Forelimb muscle (tissue), 1 donor: ENCODE measurements around the gene DCLK3. TPM values are rescaled to one million over a fixed set of nuclear protein-coding genes. Genes with fewer than 3 reads are reported as not detected.

Experiments
- DNase-seq: peaks from one replicate; pipeline ENCODE4 v3.0.0-alpha.2; 2013; ENCODE audit warnings: low read depth
- polyA plus RNA-seq: library from polyadenylated mRNA; unstranded; fragments of 120-200 nt; gene quantifications from one replicate; pipeline ENCODE4 v1.2.1, GENCODE V29; 2013; ENCODE audit not compliant: insufficient read length

The DCLK3 gene
- polyA plus RNA-seq, result 2.0 TPM

- DNase-seq, result no peak
These were observed at the start of gene DCLK3 for GRCh38 chr3:36763850-36764703. DCLK3 (minus strand) TSS chr3:36764553; CDS start chr3:36764263, 290 bp downstream.

- no peak for DNase-seq
These were observed 49.0 kb upstream of the DCLK3 start for GRCh38 chr3:36813305-36813704.

GRCh38 chr3:36812240-36812639, 47.9 kb upstream of the DCLK3 start:
- no peak for DNase-seq

GRCh38 chr3:36811768-36812167, 47.4 kb upstream of the DCLK3 start:
- DNase-seq, result no peak

- DNase-seq, result no peak
These were observed 40.1 kb upstream of the DCLK3 start for GRCh38 chr3:36804295-36805055.

DNA sequence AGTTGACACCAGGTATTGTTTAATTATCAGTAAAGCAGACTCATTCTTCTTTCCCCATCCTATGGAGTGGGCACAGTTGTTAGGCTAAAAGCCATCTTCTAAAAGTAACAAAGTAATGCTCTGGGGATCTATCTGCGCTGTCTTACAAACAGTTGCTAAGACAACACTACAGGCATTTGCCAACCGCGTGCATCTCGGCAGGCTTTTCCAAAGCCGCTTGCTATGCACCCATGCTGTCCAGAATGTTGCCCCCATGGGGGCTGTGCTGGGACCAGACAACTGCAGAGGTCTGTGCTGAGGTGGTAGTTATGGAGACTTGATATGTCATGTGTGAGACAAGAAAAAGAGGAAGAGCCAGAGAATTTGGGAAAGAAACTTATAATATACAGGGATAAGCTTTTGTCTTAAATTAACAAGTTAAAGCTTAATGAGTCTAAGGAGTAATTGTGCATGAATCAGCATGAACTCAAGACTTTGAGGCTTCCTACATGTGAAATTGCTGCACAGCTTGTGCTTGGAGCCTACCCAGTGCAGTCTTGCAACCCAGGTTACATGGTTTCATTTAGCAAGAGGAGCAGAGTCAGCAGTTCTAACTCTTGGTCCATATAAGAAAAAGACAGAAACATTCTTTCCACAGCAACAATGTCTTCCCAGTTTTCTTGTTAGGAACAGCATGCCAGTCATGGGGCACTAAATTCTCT, 38.9 kb upstream of the DCLK3 start:
- no peak for DNase-seq

GRCh38 chr3:36800533-36801116, 36.3 kb upstream of the DCLK3 start:
- DNase-seq, result no peak

GRCh38 chr3:36796881-36797280, 32.5 kb upstream of the DCLK3 start:
- no peak for DNase-seq

GRCh38 chr3:36796161-36796560, 31.8 kb upstream of the DCLK3 start:
- DNase-seq, result no peak

- DNase-seq, result no peak
These were observed 31.3 kb upstream of the DCLK3 start for GRCh38 chr3:36795622-36796021.

DNA sequence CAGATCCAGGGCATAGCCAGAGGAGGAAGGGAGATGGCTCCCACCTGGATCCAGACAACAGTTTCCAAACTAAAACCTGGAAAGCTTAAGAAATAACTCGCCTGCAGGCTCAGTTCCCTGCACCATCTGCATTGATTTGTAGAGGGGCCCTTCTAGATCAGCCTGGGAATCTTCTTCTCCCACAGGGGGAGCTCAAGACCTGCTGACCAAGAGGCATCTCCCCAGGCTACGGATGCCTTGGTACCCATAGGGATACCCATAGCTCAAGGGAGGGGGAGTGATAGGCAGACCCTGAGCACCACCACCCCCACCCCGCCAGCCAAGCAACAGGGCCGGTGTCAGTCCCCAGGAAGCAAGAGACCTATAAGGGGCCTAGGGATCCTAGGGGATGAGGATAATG, 28.0 kb upstream of the DCLK3 start:
- DNase-seq, result no peak

DNA sequence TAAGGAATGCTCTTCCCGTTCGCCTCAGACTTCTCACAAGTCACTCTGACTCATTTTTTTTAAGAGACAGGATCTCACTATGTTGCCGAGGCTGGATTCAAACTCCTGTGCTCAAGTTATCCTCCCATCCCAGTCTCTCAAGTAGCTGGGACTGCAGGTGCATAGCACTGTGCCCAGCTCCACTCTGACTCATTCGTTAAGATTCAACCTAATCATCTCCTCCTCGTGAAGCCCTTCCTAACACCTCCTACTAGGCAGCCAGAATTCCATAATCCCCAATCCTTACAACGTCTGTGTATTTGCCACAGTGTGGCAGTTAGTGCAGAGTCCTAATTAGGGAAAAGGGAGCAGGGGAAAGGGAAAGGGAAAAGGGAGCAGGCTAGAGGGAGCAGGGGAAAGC, 26.4 kb upstream of the DCLK3 start:
- no peak for DNase-seq

DNA sequence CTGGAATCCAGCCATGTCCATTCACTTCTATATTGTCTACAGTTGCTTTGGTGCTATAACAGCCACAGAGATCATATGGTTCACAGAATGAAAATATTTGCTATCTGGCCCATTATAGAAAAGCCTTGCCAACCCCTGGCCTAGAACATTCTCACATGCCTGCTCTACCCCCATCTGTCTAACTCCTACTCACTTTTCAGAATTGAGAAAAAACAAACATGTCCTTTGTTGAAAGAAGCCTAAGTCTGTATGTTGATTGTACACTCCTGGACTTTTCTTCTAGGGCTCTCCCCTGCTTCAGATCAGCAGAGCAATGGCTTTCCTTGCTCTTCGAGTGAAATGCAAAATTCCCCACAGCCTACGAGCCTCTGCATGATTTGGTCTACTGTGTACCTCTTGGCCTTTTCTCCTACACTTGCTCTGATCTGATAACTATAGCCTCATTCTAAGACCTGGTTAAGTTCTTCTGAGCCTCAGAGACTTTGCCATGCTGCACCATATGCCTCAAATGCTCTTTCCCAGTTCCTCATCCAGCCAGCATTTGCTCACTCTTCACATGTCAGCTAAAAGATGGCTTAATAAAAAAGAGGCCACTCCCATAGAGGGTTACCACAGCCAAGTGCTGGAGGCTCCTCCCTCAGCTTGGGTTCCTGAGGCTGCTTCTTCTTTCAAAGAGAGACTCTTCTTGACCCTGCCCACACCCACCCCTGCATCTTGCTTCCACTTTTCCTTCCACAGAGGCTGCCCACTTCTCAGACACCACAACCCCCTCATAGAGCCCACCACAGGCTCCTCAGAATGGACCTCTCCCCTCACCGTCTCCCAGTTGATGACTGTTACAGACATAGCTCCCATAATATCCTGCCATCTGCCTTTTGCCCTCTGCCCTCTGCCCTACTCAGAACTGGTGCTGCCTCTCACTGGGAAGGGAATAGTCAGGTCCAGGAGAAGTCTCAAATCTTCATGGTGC, 22.9 kb upstream of the DCLK3 start:
- DNase-seq, result no peak

DNA sequence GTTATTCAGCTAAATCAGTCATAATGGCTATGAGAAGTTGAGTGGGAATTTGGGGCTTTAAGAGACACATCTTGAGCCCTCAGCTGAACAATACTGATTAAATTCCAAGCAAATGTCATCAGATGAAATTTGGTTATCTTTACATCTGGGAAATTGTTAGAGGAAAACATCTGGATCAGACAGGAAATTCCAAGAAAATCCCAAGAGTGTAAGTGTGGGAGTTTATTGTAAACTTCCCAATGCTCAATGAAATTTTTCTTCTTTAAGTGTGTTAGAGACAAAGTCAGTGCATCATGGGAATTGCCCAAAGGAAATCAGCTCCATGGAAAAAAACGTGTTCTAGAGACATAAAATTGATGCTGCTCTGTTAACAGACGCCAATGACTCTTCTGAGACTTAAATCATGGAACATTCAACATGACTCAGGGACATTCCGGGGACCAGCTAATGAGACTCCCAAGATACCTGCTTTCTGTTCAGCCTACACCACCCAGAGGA, 19.8 kb upstream of the DCLK3 start:
- DNase-seq, result peak; percentile 70

GRCh38 chr3:36777424-36778218, 13.3 kb upstream of the DCLK3 start:
- DNase-seq, result no peak

DNA sequence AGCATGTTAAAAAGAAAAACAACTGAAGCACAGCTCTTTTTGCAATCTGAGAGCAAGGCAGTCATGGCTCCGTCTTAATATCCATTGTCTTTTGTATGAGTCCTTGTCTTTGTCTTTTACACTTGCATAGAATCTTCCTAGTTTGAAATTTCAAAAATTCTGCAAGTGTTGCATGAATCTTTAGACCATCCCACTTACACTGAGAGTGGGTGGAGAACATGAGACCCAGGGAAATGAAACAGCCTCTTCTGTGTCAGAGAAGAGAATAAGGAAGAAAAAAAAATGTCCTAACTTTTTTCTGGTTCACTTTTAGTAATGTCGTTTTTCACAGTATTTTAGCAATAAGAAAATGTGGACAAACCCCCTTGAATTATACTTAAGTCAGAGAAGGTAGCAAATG, 12.1 kb upstream of the DCLK3 start:
- no peak for DNase-seq

DNA sequence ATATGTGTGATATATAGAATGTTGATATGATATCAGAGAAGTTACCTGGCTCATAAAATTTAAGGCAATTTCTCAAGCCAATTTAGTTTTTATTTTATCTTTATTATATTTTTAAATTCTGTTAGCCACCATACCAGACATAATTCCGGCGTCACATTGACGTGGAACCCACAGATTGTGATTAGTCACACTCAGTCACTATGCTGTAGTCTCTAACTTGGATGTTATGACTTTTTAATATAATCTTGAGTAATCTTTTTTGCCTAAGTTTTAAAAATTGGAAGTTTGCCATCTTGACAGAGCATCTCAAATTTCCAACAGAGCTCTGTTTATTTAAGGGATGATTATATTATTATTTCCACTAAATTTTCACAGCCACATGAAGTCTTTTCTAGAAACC, 9.7 kb upstream of the DCLK3 start:
- DNase-seq, result no peak

GRCh38 chr3:36771931-36772330, 7.6 kb upstream of the DCLK3 start:
- DNase-seq, result no peak

DNA sequence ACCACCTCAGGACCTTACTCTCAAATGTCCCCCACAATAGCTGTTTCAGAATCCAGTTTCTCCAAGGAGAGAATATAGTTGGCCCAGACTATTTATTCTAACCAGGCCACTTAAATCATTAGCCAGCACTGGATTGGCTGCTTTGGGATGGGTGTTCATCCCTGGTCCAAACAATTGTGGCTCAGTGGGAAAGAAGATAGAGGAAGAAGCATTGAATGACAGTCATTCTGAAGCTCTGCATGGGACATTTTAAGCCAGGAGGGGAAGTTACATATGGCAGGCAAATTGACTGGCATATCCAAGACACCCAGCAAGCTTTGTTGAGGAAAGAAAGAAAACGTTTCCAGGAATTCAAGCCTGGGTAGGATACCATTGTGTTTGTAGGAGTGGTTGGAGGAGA, 5.6 kb upstream of the DCLK3 start:
- no peak for DNase-seq

DNA sequence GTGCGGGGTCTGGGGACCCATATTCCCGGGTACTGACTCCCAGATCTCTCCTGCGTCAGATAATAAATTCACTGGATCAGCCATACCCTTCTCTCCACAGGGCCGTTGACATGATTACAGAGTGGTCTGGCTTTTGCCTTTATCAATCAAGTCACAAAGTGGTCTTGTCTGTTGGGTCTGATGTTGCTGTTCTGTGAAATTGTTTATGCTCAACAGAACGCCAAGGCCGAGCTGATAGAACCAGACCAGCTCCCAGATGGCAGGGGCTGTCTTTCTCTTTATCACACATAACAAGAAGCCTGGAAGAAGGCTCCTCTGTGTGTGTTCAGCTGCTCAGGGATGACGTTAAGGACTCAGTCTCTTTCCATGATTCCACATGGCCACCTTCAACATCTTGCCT, 751 bp upstream of the DCLK3 start:
- no peak for DNase-seq
